HUES6 (cell line): ENCODE results near the gene VGF.
"Not testable (repeated sequence)": the region's sequence is repeated elsewhere in the genome, so short reads cannot be mapped to it uniquely, and the experiment has no call there.

Source experiments
- H3K27ac ChIP-seq: 2 replicates; pipeline ENCODE4 v1.7.0; 2013; ENCODE audit warnings: low read depth, mild to moderate bottlenecking, low read length, inconsistent platforms
- H3K27me3 ChIP-seq: 2 replicates; pipeline ENCODE4 v1.6.1; 2013; ENCODE audit warnings: low read length; ENCODE audit not compliant: control insufficient read depth, insufficient read depth
- H3K36me3 ChIP-seq: 2 replicates; pipeline ENCODE4 v1.6.1; 2013; ENCODE audit warnings: low read length; ENCODE audit not compliant: control insufficient read depth, insufficient read depth
- H3K4me1 ChIP-seq: 2 replicates; pipeline ENCODE4 v1.6.1; 2013; ENCODE audit warnings: low read length; ENCODE audit not compliant: control insufficient read depth, insufficient read depth
- H3K4me3 ChIP-seq: 2 replicates; pipeline ENCODE4 v1.5.1; 2013; ENCODE audit warnings: low read depth, low read length
- H3K9ac ChIP-seq: one replicate; pipeline ENCODE4 v1.6.1; 2013; ENCODE audit warnings: mild to moderate bottlenecking, low read length
- H3K9me3 ChIP-seq: 2 replicates; pipeline ENCODE4 v1.6.1; 2013; ENCODE audit warnings: low read depth, low read length; ENCODE audit not compliant: control insufficient read depth, insufficient read depth

VGF gene

DNA sequence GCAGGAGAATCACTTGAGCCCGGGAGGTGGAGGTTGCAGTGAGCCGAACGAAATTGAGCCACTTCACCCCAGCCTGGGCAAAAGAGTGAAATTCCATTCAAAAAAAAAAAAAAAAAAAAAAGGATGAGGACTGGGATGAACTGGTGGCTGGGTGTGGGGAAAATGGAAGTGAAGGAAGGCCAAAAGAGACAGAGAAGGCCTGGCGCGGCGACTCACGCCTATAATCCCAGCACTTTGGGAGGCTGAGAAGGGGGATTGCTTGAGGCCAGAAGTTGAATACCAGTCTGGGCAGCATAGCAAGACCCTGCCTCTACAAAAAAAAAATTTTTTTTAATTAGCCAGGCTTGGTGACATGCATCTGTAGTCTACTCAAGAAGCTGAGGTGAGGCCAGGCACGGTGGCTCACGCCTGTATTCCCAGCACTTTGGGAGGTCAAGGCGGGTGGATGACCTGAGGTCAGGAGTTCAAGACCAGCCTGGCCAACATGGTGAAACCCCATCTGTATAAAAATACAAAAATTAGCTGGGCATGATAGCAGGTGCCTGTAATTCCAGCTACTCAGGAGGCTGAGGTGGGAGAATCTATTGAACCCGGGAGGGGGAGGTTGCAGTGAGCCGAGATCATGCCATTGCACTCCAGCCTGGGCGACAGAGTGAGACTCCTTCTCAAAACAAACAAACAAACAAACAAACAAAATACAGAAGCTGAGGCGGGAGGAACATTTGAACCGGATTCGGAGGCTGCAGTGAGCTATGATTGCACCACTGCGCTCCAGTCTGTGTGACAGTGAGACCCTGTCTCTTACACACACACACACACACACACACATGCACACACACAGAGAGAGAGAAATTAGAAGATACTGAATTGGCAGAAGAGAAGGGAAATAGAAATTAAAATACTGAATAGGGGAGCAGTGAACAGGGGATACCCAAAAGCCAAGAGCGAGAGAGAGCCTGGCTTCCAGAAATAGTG lies 32.5 kb downstream of the VGF start:
- H3K27ac ChIP-seq, H3K9me3 ChIP-seq, H3K27me3 ChIP-seq, H3K9ac ChIP-seq, H3K4me3 ChIP-seq: not testable (repeated sequence)
- Histone ChIP-seq H3K36me3 (peaks cover 22% of the 10 kb centered on the region; the same call in 1 of the 2 replicates), H3K4me1 (peaks cover 25% of the 10 kb centered on the region)

DNA sequence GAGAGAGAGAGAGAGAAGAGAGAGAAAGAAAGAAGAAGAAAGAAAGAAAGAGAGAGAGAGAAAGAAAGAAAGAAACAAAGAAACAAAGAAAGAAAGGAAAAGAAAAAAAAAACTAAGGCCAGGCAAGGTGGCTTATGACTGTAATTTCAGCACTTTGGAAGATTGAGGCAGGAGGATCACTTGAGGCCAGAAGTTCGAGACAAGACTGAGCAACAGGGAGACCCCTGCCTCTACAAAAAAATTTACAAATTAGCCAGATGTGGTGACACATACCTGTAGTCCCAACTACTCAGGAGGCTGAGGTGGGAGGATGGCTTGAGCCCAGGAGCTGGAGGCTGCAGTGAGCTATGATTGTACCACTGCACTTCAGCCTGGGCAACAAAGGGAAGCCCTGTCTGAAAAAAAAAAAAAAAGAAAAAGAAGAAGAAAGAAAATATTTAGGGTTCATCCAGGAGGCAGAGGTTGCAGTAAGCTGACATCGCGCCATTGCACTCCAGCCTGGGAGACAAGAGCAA lies 35.7 kb downstream of the VGF start:
- Histone ChIP-seq H3K4me3 (no peak overlapping the region), H3K27me3 (no peaks in the 10 kb centered on the region), H3K27ac (no peak overlapping the region), H3K4me1 (peaks cover 38% of the 10 kb centered on the region), H3K9me3 (peaks cover 2% of the 10 kb centered on the region), H3K9ac (no peak overlapping the region), H3K36me3 (peaks cover 19% of the 10 kb centered on the region; the same call in 1 of the 2 replicates)

DNA sequence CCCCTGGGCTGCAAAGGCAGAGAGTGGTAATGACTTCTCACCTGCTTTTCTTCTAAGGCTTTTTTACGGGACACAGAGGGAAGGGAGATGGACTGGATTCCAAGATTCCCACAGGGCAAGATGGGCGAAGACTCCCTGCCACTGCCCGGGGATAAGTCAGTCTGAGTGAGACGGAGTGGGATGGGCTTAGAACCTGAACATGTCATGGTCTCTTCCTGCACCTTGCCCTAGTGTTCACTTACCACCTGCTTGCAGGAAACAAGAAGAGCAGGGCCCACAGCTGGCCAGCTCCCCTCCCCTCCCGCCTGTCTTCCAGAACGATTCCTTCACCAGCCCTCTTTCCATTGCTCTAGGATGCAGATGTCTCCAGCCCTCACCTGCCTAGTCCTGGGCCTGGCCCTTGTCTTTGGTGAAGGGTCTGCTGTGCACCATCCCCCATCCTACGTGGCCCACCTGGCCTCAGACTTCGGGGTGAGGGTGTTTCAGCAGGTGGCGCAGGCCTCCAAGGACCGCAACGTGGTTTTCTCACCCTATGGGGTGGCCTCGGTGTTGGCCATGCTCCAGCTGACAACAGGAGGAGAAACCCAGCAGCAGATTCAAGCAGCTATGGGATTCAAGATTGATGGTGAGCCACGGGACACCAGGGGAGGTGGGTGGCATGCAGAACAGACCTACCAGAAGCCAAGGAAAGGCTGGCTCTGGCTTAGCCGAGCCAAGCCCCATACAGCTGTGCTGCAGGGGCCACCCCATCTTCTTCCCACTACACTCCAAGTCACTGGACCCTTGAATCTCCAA lies 37.1 kb downstream of the VGF start:
- peaks cover 14% of the 10 kb centered on the region; the same call in 1 of the 2 replicates for H3K36me3 ChIP-seq
- peaks cover 2% of the 10 kb centered on the region for H3K9me3 ChIP-seq
- no peaks in the 10 kb centered on the region for H3K27me3 ChIP-seq
- peaks cover 28% of the 10 kb centered on the region for H3K4me1 ChIP-seq
- peak overlapping the region; percentile 32 for H3K9ac ChIP-seq
- no peak overlapping the region for H3K27ac ChIP-seq
- peak overlapping the region; percentile 16; the same call in 1 of the 2 replicates for H3K4me3 ChIP-seq

DNA sequence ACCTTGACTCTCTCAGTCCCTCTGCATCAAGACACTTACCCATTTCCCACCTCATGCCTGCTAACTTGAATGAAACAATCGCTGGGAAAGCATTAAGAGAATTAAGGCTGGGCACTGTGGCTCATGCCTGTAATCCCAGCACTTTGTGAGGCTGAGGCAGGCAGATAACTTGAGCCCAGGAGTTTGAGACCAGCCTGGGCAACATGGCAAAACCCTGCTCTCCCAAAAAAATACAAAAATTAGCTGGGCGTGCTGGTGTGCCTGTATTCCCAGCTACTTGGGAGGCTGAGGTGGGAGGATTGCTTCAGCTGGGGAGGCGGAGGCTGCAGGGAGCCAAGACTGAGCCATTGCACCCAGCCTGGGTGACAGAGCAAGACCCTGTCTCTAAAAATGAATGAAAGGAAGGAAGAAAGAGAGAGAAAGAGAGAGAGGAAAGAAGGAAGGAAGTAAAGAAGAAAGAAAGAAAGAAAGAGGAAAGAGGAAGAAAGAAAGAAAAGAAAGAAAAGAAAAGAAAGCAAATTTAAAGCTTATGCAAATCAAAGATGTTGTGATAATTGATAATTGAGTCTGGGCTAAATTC lies 37.8 kb downstream of the VGF start:
- Histone ChIP-seq H3K27ac (no peak overlapping the region), H3K4me1 (peaks cover 33% of the 10 kb centered on the region), H3K9ac (peak overlapping the region; percentile 50), H3K4me3 (peak overlapping the region; percentile 37), H3K27me3 (no peaks in the 10 kb centered on the region), H3K9me3 (peaks cover 2% of the 10 kb centered on the region), H3K36me3 (peaks cover 14% of the 10 kb centered on the region; the same call in 1 of the 2 replicates)

DNA sequence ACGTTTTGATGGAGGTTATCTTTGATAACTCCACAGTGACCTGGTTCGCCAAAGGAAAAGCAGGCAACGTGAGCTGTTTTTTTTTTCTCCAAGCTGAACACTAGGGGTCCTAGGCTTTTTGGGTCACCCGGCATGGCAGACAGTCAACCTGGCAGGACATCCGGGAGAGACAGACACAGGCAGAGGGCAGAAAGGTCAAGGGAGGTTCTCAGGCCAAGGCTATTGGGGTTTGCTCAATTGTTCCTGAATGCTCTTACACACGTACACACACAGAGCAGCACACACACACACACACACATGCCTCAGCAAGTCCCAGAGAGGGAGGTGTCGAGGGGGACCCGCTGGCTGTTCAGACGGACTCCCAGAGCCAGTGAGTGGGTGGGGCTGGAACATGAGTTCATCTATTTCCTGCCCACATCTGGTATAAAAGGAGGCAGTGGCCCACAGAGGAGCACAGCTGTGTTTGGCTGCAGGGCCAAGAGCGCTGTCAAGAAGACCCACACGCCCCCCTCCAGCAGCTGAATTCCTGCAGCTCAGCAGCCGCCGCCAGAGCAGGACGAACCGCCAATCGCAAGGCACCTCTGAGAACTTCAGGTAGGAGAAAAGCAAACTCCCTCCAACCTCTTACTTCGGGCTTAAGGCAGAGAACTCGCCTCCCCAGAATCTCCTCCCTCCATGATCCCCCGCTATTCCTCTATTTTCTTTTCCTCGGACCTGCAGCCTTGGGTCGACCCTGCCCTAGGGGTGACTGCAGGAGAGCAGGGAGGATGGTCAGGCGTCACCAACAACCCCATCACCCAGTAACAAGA lies 38.5 kb downstream of the VGF start, which contains the start of gene SERPINE1:
Gene SERPINE1 (plus strand): TSS at position 454 of the 809 bp plus-strand sequence. CDS start 1,290 bp downstream, outside the sequence.
- peaks cover 2% of the 10 kb centered on the region for H3K9me3 ChIP-seq
- H3K36me3 ChIP-seq: peaks cover 10% of the 10 kb centered on the region; the same call in 1 of the 2 replicates
- H3K27ac ChIP-seq: no peak within 1 kb of the TSS
- no peaks in the 10 kb centered on the region for H3K27me3 ChIP-seq
- H3K4me3 ChIP-seq: peak within 1 kb of the TSS; percentile 37
- peak within 1 kb of the TSS; percentile 50 for H3K9ac ChIP-seq
- H3K4me1 ChIP-seq: peaks cover 40% of the 10 kb centered on the region

DNA sequence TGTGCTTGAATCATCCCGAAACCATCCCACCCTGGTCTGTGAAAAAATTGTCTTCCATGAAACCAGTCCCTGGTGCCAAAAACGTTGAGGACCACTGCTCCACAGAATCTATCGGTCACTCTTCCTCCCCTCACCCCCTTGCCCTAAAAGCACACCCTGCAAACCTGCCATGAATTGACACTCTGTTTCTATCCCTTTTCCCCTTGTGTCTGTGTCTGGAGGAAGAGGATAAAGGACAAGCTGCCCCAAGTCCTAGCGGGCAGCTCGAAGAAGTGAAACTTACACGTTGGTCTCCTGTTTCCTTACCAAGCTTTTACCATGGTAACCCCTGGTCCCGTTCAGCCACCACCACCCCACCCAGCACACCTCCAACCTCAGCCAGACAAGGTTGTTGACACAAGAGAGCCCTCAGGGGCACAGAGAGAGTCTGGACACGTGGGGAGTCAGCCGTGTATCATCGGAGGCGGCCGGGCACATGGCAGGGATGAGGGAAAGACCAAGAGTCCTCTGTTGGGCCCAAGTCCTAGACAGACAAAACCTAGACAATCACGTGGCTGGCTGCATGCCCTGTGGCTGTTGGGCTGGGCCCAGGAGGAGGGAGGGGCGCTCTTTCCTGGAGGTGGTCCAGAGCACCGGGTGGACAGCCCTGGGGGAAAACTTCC lies 39.2 kb downstream of the VGF start:
- Histone ChIP-seq H3K9me3 (peaks cover 2% of the 10 kb centered on the region), H3K27me3 (no peaks in the 10 kb centered on the region), H3K9ac (peak overlapping the region; percentile 13), H3K36me3 (peaks cover 10% of the 10 kb centered on the region; the same call in 1 of the 2 replicates), H3K27ac (no peak overlapping the region), H3K4me3 (no peak overlapping the region; the same call in 1 of the 2 replicates), H3K4me1 (peaks cover 42% of the 10 kb centered on the region)

DNA sequence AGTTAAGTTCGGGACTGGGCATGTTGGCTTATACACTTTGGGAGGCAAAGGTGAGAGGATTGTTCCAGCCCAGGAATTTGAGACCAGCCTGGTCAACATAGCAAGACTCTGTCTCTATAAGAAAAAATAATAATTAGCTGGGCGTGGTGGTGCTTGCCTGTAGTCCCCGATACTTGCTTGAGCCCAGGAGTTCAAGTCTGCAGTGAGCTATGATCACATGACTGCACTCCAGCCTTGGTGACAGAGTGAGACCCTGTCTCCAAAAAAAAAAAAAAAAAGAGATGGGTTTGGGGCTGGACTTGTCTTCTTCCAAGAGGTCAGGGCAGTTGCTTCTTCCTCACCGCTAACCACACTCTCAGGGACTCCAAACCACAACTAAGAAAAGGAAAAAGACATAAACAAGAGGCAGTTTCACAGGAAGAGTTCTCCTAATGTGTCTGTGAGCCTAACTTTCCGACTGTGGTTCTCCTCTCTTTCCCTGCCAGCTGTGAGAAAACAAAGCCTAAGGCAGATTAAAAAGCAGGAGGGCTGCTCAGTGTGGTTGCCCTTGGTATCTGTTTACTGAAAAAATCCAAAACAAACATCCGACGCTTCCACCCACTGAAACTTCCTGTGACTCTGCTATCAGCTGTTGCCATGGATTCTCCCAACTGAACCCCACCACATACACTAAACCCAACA lies 40.9 kb downstream of the VGF start:
- Histone ChIP-seq H3K4me3 (no peak overlapping the region), H3K36me3 (peaks cover 4% of the 10 kb centered on the region; the same call in 1 of the 2 replicates), H3K4me1 (peaks cover 47% of the 10 kb centered on the region), H3K9ac (no peak overlapping the region), H3K27ac (no peak overlapping the region), H3K9me3 (peaks cover 2% of the 10 kb centered on the region), H3K27me3 (no peaks in the 10 kb centered on the region)

DNA sequence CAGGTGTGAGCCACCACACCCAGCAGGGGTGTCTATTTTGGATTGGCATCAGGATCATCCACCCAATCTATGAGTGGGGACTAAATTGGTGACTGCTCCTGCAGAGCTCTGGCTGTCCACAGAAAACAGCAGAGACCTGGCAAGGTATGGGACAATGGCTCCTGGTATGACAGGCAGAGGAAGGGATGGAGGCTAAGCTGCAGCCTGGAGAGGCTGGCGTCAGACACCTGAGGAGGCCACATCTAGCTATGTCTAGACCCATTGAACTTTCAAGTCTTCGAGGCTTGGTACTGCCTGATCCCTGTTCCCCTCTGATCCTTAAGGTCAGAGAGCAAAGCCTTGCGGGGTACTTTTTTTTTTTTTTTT lies 41.7 kb downstream of the VGF start:
- Histone ChIP-seq H3K4me1 (peaks cover 47% of the 10 kb centered on the region), H3K36me3 (peaks cover 4% of the 10 kb centered on the region; the same call in 1 of the 2 replicates), H3K9me3 (peaks cover 2% of the 10 kb centered on the region), H3K27me3 (no peaks in the 10 kb centered on the region), H3K4me3 (no peak overlapping the region), H3K9ac (no peak overlapping the region), H3K27ac (no peak overlapping the region)

DNA sequence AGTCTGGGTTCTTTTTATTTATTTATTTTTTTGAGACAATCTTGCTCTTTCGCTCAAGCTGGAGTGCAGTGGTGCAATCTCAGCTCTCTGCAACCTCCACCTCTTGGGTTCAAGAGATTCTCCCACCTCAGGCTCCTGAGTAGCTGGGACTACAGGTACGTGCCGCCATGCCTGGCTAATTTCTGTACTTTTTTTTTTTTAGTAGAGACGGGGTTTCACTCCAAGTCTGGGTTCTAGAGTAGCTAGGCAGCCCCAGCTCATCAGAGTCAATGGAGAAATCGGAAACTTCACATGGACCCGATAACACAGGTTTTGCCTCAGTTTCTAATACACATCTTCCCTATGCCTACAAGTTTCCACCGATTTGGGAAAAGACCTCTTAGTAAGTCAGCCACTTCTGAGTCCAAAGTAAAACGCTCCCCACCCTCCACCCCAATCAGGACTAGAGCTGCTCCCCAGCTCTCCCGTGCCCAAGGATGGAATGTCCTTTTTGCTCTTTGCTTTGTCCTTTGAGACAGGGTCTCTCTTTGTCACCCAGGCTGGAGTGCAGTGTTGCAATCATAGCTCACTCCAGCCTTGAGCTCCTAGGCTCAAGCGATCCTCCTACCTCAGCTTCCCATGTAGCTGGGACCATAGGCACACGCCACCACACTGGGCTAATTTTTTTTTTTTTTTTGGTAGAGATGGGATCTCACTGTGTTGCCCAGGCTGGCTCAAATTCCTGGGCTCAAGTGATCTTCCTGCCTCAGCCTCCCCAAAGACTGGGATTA lies 42.3 kb downstream of the VGF start:
- peaks cover 43% of the 10 kb centered on the region for H3K4me1 ChIP-seq
- H3K9ac ChIP-seq: peak overlapping the region; percentile 74
- H3K36me3 ChIP-seq: peaks cover under 1% of the 10 kb centered on the region; the same call in 1 of the 2 replicates
- H3K27ac ChIP-seq: peak overlapping the region; percentile 79; the same call in 1 of the 2 replicates
- no peaks in the 10 kb centered on the region for H3K27me3 ChIP-seq
- peaks cover 2% of the 10 kb centered on the region for H3K9me3 ChIP-seq
- no peak overlapping the region for H3K4me3 ChIP-seq
